D341Med (cell line): ENCODE measurements around the gene DHDH.
"Not testable (repeated sequence)": the region's sequence is repeated elsewhere in the genome, so short reads cannot be mapped to it uniquely, and the experiment has no call there.

Source experiments
- DNase-seq: peaks from one replicate; pipeline ENCODE4 v3.0.0; 2012; ENCODE audit warnings: low spot score

DHDH gene

DNA sequence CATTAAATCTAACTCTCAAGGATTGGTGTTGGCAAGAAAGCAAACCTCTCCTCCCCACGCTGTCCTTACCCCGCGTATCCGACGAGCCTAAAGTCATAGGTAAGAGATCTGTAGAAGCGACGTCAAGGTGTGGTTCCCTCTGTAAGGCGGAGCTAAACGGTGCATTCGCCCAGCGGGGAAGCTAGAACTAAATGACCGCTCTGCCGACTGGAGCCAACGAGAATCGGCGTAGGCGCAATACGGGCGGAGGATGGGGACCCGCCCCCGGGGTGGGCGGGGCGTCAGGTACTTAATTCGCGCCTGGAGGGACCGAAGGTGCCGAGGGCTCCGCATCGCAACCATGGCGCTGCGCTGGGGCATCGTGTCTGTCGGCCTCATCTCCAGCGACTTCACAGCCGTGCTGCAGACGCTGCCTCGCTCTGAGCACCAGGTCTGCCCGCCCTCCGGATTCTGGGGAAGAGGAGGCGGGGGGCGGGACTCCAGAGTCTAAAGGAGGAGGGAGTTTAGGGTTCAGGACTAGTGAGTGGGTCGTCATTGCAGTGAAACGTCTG, at the start of gene DHDH:
Gene DHDH, plus strand, starts transcription at position 318 of the 551 bp plus-strand sequence. Its CDS starts 23 bp downstream, at position 341.
- DNase-seq, result peak; percentile 89

DNA sequence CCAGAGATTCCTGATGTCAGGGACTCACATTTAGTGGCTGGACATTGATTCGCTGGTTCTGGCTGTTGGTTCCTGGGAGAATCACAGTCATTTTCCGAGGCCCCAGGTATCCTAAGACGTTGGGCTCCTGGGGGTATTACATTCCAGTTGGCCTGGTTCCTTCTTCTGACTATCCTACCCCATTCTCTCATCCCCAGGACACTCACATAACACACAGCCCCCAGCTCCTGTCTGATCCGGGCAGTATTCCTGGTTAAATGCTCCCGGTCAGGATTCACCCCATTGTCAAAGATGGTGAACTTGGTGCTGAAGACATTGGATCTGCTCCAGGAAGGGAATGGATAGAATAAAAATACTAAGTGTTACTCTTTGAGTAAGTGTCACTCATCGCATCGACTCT, 49.8 kb upstream of the DHDH start:
- DNase-seq, result no peak

DNA sequence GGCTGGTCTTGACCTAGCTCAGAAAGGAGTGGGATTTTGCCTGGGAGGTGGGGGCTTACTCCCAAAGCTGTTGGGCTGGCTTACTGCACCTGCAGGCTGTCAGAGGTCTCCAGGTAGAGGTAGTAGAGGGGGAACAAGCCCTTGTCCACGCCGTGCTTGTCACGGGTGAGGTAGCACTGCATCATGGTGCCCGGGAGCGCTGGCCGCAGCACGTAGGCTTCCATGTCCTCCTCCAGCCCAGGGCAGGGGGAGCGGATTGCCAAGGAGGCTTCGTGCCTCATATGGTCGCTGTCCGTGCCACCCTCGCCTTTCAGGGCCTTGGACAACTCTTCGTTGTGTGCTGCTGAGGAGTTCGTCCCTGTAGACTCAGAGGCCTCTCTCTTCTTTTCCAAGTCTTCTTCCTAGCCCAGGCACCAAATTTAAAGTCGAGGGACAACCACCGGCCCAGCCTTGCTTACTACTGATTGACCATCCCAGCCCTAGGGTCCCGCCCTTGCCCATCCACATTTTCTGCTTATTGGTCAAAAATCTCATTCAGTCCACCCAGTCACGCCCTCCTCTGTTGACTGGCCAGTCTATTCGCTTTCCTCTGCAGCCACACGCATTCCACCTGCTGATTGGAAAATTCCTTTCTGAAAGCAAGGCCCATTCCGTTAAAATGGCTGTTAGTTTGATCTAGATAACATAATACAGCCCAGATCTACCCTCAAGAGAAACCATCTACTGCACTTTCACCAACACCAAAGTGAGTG, 45.5 kb upstream of the DHDH start:
- no peak for DNase-seq

- DNase-seq, result not testable (repeated sequence)
Measured at GRCh38 chr19:48889496-48889895, 44.0 kb upstream of the DHDH start.

- no peak for DNase-seq
Measured at GRCh38 chr19:48890551-48890950, 42.9 kb upstream of the DHDH start.

- DNase-seq, result no peak
Measured at GRCh38 chr19:48895226-48895625, 38.3 kb upstream of the DHDH start.

DNA sequence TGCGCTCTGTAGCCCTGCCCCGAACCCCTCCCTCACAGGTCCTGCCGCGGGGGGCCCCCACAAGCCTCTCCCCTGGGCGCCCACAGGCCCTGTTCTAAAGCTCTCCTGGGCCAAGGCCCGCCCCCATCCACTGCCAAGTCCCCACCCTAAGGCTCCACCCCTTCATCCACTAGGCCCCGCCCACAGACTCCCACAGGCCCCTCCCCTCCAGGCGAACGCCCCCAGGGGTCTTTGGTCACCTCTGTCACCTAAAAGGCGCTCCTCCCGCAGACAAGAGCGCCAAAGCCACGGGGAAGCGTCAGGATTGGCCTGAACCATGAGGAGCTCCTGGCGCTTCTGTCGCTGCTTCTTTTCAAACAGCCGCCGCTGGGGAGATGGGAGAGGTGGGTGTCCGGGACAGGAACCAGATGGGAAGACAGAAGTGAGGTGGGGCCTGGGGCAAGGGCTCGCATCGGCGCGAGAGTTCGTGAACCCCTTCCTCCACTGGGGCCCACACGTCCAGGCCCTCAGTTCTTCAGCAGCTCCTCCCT, 37.2 kb upstream of the DHDH start:
- DNase-seq, result no peak

DNA sequence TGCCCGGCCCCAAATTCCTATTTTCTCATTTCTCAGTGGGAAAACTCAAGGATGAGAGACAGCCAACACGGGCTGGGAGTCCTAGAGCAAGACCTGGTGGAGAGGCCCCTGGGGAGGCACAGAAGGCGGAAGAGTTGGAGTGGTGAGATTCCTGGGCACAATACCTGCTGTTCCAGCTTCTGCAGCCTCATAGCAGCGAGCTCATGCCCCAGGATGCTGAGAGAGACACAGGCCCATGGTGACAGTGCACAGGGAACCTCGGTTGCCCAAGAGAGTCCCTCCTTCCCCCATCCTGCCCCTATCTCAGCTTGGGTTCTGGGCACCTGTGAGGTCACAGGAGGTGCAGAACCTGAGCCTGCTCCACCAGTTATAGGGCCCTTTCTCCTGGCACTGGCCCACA, 36.3 kb upstream of the DHDH start:
- no peak for DNase-seq

DNA sequence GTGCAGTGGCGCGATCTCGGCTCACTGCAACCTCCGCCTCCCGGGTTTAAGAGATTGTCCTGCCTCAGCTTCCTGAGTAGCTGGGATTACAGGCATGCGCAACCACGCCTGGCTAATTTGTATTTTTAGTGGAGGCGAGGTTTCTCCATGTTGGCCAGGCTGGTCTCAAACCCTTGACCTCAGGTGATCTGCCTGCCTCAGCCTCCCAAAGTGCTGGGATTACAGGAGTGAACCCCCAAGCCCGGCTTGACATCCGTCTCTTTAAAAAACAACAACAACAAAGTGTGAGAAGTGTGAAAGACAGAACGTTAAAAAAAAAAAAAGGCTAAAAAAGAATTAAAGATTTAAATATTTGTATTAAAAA, 34.1 kb upstream of the DHDH start:
- DNase-seq, result not testable (repeated sequence)

DNA sequence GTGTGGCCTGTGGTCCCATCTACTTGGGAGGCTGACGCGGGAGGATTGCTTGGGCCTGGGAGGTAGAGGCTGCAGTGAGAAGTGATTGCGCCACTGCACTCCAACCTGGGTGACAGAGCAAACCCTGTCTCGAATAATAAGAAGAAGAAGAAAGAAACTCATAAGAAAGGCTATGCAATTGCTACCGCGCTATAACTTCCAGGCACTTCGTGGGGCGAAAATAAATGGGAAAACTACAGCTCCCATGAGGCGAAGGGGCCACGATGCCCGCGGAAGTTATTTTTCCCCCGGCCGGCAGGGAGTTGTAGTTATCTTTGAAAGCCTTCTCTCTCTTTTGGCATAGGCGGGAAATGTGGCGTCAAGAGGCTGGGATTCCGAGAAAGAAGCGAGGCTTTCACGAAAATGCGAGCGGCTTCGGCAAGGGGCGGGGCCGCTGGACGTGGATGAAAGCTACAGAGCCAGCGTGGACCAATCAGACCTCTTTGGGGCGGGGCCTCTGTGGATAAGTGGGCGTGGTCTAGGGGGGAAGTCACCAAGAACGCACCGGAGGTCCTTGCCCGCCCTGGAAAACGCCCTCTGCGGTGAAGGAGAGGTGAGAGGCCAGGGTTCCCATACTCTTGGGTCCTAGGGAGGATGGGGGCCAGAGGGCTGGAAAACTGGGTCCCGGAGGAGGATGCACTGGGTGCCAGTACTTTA, 33.6 kb upstream of the DHDH start, which contains the start of gene NUCB1:
Gene NUCB1, plus strand, starts transcription at position 532 of the 696 bp plus-strand sequence. CDS start 485 bp downstream, outside the sequence.
- DNase-seq, result peak; percentile 98

DNA sequence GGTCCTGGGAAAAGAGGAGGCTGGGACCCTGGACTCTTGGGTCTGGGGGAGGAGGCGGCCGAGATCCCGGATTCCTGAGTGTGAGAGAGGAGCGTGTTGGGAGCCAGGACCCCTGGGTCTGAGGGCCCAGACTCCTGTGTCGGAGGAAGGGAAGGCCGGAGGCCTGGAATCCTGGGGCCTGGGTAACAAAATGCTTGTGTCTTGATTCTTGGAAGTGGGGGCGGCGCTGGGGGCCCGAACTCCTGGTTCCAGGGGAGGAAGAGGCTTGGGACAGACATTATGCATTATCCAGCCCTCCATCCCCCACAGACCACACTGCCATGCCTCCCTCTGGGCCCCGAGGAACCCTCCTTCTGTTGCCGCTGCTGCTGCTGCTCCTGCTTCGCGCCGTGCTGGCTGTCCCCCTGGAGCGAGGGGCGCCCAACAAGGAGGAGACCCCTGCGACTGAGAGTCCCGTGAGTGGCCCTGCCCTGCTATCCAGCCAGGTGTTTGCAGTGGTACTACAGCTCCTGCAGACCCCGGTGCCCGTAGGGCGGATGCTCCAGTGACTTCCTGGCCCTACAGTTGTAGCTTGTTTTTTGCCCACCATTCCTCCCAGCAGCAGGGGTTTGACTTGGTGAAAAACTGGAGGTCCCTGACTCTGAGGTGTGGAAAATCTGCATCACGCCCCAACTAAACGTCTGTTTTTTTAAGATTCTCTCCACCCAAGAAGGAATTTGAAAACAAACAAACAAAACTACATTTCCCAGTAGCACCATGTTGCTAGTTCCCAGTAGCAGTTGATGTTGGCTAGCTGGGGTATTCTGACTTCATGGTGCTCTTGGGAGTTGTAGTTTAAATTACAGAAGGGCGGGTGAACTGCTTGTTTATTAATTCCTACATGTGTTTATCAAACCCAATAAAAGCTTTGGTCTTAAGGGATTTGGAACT, 32.8 kb upstream of the DHDH start:
- peak; percentile 53 for DNase-seq

GRCh38 chr19:48902291-48902690, 31.2 kb upstream of the DHDH start:
- DNase-seq, result not testable (repeated sequence)

DNA sequence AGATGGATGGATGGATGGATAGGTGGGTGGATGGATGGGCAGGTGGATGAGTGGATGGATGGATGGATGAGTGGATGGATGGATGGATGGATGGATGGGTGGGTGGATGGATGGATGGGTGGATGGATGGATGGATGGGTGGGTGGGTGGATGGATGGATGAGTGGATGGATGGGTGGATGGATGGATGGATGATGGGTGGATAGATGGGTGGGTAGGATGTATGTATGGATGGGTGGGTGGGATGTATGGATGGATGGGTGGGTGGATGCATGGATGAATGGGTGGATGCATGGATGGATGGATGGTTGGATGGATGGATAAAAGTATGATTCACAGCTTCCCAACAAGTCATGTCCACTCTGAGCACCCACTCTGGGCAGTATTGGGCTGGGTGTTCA, 29.7 kb upstream of the DHDH start:
- DNase-seq, result not testable (repeated sequence)

DNA sequence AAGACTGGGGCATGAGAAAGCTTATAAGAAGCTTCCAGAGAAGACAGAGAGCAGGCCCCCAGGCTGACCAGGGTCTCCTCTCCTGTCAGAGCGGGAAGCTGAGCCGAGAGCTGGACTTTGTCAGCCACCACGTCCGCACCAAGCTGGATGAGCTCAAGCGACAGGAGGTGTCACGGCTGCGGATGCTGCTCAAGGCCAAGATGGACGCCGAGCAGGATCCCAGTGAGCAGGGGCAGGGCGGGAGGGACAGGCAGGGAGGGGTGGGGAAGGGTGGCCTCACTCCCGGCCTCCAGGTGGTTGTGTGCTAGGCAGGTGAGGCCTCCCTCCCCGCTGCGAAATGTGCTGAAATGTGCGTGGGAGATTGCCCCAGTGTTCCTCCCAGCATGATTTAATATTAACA, 27.8 kb upstream of the DHDH start:
- peak; percentile 18 for DNase-seq

- no peak for DNase-seq
Measured at GRCh38 chr19:48906324-48906723, 27.2 kb upstream of the DHDH start.

DNA sequence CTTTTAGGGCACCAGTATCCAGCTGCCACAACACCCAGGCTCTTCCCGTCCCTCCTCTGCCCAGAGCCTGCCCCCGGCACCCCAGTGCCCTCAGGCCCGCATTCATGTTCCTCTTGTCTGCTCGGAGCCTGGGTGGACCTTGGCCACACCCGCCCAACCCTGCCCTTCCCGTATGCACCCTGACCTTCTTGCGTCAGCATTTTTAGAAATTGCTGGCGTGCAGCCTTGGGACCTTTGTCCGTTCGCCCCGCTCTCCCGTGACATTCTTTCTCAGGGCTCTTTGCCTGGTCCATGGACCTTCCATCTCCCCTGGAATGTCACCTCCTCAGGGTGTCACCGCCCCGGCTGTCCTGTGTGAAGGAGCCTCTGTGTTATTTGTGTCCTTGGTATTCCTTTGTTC, 25.8 kb upstream of the DHDH start:
- no peak for DNase-seq

GRCh38 chr19:48909424-48910077, 23.9 kb upstream of the DHDH start:
- DNase-seq, result not testable (repeated sequence)

DNA sequence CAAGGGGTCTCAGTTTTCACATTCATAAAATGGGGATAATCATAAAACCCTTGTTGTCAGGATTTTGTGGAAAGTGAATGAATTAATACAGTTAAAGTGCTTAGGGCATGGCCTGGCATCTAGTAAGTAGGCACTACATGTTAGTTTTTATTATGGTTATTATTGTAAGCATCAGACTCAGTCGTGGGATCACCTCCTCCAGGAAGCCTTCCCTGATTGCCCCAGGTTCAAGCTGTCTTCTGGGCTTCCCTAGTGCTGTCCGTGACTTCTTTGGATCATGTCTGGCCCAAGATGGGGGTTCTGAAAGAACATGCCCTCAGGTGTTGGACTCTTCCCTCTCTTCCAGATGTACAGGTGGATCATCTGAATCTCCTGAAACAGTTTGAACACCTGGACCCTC, 22.7 kb upstream of the DHDH start:
- no peak for DNase-seq

DNA sequence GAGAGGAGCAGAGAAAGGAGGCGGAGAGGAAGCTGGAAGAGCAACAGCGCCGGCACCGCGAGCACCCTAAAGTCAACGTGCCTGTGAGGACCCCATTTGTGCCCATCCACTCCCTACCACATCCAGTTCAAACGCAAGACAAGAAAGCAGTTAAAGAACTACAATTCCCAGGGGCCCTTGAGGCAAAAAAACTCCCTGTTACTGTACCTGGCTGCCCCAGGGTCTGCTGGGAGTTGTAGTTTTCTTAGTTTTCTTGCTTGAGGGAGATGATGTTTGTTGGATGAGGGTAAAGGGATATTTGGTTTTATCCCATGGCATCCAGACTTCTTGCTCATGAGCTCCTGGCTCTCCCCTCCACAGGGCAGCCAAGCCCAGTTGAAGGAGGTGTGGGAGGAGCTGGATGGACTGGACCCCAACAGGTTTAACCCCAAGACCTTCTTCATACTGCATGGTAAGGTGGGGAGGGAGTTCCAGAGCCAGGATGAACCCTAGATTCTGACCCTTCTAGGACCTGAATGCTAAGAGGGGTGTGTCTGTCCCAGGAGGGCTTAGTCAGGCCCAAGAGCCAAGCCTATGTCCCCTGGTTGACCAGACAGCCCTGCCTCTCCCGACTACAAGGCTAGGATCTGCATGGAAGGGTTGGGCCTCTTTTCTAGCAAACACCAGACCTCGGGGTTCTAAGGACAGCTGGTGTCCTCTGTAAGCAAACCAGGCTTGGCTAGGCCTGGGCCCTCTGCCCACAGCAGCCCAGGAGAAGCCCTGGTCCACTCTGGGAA, 20.2 kb upstream of the DHDH start:
- peak; percentile 63 for DNase-seq

DNA sequence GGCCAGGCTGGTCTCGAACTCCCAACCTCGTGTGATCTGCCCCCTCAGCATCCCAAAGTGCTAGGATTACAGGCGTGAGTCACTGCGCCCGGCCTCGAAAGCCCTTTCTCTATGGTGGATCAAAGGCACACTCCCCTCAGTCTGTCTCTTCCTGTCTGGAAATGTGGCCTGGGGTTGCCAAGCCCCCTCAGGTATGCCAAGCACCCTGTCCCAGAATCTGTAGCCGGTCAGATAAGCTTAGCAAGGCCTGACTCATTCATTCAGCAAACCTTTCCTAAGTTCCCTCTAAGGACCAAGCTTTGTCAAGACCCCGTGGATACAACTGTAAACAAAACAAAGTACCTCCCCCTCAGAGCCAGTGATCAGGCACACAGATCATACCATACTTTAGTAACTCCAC, 19.3 kb upstream of the DHDH start:
- DNase-seq, result no peak

DNA sequence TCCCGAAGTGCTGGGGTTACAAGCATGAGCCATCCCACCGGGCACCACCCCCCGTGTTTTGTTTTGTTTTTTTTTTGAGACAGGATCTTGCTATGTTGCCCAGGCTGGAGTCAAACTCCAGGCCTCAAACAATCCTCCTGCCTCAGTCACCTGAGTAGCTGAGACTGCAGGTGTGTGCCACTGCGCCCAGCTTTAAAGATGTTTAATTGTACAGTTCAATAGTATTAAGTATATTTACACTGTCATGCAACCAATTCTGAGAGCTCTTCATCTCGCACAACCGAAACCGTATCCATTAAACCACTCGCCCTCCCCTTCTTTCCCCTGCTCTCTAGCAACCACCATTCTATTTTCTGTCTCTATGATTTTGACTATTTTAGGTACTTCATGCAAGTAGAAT, 17.7 kb upstream of the DHDH start:
- no peak for DNase-seq
